NCI-H2029 (cell line): ENCODE results near the gene LANCL3.
"Not testable (repeated sequence)": the region's sequence is repeated elsewhere in the genome, so short reads cannot be mapped to it uniquely, and the experiment has no call there.

Experiments used
- DNase-seq: peaks from one replicate; lab custom pipeline; 2025; lab: John Stamatoyannopoulos, UW

The LANCL3 gene

DNA sequence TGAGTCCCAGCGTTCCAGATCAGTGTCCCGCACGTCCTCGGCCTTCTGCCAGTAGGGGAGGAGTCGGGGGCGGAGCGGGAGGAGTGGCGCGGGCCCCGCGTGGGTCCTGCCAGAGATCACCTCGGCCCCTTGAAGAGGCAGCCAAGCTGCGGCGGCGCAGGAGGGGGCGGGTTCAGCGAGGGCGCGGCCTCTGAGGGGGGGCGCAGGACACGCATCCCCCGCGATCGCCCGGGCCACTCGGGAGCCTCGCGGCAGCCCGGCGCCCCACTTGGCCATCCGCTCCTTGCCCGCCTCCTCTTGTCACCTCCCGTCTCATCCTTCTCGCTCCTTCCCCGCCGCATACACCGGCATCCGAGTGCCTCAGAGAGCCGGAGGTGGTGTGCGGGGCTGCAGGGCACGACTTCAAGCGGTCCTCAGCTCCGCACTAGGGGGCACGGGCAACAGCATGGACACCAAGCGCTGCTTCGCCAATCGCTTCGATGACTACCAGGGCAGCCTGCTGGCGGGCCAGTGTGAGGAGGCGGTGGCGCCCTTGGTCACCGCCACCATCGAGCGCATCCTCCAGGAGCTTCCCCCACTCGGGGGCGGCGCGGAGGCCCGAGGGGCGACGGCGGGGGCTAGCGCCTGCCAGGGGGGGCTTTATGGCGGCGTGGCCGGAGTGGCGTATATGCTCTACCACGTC lies at the start of gene LANCL3:
TSS of gene LANCL3 (plus strand) at position 236 of the 682 bp plus-strand sequence. CDS start at position 446, 210 bp downstream.
- not testable (repeated sequence) for DNase-seq

DNA sequence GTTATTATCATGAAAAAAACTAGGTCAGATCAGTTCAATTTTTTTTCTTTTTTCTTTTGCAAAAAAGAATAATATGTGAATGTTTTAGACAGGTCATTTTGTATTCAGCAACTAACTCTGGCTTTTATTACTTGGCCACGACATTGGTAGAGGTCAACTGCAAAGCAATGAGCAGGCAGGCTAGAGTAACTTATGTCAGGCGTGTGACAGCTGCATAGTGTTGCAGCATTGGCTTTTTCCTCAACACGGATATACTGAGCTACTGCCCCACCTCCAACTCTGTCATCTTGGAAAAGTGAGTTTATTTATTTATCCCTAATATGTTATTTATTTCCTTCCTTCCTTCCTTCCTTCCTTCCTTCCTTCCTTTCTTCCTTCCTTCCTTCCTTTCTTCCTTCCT lies 47.8 kb upstream of the LANCL3 start:
- not testable (repeated sequence) for DNase-seq

DNA sequence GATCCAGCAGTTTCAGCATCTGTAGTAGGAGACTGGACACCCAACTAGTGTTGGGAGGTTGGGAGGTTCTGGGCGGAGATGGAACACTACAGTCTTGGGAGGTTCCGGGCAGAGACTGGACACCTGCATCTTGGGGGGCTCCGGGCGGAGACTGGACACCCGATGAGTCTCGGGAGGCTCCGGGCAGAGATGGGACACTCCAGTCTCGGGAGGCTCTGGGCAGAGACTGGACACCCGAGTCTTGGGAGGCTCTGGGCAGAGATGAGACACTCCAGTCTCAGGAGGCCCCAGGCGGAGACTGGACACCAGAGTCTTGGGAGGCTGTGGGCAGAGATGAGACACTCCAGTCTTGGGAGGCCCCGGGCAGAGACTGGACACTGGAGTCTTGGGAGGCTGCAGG lies 29.5 kb upstream of the LANCL3 start:
- no peak for DNase-seq

DNA sequence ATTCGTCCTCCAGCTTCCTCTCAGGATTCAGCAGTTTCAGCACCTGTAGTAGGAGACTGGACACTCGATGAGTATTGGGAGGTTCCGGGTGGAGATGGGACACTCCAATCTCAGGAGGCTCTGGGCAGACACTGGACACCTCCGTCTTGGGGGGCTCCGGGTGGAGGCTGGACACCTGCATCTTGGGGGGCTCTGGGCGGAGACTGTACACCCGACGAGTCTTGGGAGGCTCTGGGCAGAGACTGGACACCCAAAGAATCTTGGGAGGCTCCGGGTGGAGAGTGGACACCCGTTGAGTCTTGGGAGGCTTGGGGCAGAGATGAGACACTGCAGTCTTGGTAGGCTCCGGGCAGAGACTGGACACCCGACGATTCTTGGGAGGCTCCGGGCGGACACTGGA lies 28.7 kb upstream of the LANCL3 start:
- no peak for DNase-seq

DNA sequence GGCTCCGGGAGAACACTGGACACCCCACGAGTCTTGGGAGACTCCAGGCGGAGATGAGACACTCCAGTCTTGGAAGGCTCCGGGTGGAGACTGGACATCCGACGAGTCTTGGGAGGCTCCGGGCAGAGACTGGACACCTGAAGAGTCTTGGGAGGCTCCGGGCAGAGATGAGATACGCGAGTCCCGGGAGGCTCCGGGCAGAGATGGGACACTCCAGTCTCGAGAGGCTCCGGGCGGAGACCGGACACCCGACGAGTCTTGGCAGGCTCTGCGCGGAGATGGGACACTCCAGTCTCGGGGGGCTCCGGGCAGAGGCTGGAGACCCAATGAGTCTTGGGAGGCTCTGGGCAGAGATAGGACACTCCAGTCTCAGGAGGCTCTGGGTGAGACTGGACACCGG lies 28.1 kb upstream of the LANCL3 start:
- no peak for DNase-seq

DNA sequence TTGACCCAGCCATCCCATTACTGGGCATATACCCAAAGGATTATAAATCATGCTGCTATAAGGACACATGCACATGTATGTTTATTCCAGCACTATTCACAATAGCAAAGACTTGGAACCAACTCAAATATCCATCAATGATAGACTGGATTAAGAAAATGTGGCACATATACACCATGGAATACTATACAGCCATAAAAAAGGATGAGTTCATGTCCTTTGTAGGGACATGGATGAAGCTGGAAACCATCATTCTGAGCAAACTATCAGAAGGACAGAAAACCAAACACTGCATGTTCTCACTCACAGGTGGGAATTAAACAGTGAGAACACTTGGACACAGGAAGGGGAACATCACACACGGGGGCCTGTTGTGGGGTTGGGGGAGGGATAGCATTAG lies 26.9 kb upstream of the LANCL3 start:
- not testable (repeated sequence) for DNase-seq

DNA sequence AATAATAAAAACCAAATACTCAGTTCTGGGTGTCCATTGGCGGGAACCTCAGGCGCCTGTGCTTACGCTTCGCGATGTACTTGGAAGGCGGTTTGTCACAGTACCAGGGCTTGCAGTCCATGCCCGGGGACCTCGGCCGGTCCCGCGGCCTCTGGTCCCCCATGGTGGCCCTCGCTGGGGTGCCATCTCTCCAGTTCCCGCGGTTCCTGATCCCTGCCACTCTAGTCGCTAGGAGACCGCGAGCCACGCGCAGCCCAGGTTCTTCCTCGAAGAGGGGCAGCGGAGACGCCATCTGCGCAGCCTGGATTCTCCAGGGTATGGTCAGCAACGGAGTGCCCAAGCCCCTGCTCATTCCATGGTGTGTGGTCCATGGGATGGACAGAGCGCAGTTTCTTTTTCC lies 26.4 kb upstream of the LANCL3 start:
- DNase-seq, result no peak

DNA sequence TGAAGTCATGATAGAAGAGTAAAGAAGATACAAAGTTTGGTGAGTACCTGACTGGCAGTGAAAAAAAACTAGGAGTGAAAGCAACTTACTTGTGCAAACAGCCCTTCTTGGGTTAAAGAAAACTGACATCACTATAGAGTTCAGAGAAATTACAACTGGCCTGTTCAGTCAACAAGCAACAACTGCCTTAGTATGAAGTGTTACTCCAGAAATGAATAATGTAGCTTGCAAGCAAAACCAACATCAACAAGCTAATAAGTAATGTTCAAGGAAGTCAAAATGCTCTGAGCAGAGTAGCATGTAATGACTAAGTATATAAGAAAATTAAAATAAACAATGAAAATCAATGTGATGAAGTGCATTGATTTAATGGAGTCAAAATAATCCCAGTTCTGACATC lies 21.8 kb upstream of the LANCL3 start:
- not testable (repeated sequence) for DNase-seq

DNA sequence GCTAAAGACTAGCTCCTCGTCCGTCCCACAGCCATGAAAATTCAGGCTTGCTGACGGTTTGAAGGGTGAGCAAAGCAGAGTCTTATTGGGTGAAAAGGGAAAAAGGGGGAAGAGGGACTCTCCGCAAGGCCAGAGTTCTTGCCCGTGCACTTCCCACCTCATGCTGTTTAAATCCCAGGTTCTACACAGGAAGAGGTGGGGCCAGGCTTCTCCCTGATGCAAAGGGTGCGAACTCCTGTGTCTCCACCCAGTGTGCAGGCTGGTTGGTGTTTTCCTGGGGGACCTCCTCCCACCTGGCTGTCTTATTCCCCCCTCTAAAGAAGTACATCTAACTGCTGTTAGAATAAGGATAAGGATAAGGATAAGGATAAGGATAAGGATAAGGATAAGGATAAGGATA lies 18.0 kb upstream of the LANCL3 start:
- no peak for DNase-seq

DNA sequence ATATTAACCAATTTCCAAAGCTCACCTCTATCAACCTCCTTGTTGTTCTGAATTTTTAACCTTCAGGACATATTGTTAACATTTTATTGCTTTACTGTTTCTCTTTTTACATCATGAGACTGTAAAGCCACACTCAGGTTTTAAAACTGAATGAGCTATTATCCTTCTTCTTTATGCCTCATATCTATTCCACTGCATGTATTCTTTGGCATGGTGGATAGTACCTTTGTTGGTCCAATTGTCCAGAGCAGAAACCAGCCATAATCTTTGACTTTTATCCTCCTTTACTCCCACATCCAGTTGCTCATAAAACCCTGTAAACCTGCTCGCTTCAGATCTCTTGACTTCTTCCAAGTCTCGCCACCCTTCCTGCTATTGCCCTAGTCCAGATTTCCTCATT lies 6.2 kb upstream of the LANCL3 start:
- not testable (repeated sequence) for DNase-seq

DNA sequence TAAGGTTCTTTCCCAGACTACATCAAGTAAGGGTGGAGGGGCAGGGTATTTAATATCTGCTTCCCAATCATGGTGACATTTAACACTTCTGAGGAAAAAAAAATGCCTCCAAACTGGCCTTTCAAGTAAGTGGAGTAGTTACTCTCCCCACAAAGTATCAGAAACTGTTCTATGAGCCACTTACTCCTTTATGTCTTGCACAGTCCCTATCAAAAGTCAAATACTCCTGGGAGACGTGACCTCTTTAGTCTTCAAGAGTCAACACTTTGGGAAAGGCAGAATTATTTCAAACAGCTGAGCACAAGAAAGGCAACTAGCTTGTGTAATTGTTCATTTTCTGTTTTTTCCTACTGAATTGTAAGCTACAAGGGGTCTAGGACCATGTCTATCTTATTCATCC lies 1.1 kb upstream of the LANCL3 start:
- not testable (repeated sequence) for DNase-seq

DNA sequence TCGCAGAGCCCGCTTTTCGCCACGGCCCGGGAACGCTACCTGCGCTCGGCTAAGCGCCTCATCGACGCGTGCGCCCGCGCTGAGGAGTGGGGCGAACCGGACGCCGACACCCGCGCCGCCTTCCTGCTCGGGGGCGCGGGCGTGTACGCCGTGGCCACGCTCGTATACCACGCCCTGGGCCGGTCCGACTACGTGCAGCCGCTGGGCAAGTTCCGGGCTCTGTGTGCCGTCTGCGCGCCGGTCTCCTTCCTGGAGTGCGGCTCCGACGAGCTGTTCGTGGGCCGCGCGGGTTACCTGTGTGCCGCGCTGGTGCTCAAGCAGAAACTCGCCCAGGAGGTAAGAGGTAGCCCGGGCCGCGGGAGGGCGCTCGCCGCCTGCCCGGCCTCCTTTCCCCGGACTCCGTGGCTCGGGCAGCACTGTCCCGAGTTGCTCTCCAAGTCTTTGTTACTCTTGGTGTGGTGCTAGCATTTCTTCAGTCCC lies 687 bp downstream of the LANCL3 start:
- peak; percentile 14 for DNase-seq

DNA sequence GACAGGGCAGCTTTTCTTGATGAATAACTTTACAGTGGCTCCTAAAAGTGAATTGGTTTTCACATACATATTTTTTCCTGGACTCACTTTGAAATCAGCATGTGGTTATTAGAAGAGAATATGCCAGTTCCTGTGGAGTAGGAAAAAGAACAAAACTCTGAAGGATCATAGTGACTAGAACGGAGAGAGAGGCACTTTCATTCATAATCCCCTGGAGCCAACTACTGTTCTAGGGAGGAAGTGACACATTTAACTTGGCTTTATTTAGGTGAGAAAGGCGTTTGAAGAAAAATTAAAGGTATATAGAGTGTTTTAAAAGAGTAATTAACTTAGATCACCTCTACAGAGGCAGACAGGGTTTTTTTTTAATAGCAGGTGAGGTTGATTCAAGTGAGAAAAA lies 1.7 kb downstream of the LANCL3 start:
- not testable (repeated sequence) for DNase-seq

DNA sequence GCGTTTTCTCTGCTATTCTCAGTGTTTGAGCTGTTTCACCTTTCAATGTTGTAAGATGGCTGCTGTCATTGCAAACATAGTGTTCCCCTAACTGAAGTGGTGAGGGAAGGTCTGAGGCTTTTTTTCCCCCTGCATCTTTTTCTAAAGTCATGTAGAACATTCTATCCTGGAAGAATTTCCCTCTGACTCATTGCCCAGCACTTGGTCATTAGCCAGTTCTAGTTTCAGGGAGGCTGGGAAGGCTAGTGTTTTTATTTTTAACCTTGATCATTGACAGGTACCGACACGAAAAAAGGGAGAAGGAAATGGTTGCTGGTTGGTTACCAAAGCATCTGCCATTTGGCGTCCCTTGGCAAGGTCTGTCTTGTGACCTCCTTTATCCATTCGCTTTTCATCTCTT lies 6.6 kb downstream of the LANCL3 start:
- DNase-seq, result no peak

DNA sequence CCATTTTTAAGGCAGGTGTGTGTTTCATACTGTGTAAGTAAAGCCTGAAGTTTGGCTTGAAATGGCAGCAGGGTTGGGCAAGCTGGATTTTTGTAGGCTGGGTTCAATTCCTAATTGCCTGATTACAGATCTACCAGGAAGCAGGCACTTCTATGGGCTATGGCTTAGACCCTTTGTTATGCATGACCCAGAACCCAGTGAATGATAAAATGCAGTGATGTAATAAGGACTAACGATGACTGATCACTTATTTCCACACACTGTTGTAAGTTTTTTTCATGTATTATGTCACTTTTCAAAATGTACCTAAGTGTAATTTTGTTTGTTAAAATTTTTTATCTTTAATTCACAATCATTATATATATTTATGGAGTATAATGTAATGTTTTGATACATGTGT lies 8.6 kb downstream of the LANCL3 start:
- no peak for DNase-seq

DNA sequence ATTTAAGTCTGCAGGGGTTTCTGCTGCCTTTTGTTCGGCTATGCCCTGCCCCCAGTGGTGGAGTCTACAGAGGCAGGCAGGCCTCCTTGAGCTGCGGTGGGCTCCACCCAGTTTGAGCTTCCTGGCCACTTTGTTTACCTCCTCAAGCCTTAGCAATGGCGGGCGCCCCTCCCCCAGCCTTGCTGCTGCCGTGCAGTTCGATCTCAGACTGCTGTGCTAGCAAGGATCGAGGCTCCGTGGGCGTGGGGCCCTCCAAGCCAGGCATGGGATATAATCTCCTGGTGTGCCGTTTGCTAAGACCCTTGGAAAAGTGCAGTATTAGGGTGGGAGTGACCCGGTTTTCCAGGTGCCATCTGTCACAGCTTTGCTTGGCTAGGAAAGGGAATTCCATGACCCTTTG lies 15.9 kb downstream of the LANCL3 start:
- DNase-seq, result not testable (repeated sequence)

DNA sequence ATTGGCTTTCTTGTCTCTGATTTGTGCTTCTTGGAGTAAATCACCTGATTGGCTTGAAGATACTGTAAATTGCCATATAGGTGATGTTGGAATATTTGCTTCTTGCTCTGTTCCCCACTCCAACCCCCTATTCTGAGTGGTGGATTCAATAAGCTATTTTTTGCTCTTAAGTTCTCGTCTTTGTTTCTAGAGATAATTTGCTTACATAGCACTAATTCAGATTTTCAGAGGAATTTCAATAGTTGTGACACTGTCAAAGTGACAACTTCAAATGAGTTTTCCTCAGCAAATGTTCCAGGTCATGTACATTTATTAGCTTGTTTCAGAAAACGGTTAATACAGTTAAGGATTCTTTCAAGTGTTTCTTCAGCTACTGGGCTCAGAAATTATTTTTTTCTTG lies 18.6 kb downstream of the LANCL3 start:
- no peak for DNase-seq

DNA sequence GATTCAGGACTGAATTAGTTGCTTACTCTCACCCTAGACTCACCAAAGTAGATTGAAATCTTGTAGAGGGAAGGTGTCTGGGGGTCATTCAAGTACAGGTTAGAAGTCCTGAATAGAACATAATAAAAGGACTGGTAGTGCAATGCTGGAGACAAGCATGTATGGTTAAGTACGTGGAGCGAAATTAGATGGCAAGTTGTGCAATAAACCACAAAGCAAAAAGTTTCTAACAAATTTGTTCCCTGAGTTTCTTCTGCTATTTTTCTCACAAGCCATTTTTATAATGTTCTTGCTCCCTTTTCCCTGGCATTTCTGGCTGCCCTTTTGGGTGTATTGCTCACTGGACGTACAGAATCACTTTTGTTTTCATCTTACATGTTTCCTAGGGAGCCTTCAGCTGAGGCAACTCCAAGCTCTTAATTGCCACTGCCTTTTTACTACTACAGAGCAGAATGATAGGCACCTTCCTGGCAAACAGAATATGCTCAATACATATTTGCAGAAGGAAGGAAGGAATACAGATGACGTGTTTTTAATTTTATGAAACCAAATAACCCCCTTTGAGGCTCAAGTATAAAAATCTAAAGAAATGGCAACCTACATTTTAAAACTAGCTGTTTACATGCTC lies 23.4 kb downstream of the LANCL3 start:
- no peak for DNase-seq

DNA sequence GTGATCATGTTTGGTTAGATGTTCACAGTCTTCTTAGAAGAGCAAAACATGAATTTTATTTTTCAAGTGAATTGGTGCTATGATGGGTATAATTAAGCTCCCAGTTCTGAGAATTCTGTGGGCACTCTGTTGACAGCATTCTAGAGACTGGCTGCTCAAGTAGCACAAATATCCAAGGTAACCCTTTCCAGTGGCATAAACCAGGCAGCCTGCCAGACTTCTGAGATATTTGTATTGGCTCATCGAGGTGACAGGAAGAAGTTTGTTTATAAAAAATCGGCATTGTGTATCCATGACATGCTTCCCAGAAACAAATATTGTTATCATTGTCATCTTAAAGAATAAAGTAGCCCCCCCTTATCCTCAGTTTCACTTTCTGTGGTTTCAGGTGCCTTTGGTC lies 28.3 kb downstream of the LANCL3 start:
- DNase-seq, result peak; percentile 66

DNA sequence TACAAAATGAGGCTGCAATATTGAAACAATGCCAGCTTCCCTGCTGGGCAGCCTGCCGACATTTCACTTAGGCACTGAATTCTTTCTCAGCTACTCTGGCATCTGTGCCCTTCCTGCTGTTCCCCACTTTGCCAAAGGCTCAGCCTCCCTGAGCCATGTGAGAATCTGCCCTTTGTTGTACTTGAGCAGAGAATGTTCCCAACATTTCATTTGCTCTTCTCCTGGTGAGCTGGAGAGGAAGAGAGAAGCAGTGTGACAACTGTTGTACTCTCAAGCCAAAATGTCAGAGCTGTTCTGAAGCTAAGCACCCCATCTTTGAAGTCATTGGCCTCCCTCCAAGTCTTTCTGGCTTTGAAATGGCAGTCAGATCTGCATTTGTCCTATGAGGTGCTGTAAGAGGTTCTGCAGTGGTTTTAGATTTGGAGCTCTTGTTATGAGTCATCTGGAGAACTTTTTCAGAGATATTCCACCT lies 32.5 kb downstream of the LANCL3 start:
- no peak for DNase-seq

DNA sequence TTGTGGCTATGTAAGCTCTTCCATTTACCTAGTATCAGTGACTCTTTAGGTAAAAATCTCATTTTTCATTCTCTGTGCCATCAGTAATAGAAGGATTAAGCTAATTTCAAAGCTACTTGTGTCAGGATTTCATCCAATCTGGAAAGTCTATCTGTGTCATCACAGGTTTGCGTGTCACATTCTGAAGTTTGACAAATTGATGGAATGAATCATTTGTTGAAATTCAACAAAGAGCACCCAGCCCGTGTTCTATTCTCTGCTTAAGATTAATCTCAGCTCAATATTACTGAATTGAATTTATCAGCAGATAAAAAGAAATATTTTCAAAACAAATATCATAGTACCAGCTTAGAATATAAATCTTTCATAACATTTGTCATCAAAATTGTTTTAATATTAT lies 35.8 kb downstream of the LANCL3 start:
- DNase-seq, result no peak

DNA sequence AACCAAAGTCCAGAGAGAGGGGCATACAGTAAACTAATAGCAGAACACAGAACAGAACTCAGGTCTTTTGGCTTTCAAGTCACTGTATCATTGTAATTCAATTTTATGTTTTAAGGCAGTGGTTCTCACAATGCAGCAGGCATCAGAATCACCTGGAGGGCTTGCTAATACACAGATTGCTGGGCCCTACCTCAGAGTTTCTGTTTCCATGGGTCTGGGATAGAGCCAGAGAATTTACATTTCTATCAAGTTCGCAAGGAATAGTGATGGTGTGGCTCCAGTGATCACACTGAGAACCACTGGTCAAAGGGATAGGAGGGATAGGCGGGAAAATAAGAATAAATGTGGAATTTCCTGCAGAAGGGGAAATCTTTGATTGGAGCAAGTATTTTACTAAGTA lies 36.7 kb downstream of the LANCL3 start:
- no peak for DNase-seq

DNA sequence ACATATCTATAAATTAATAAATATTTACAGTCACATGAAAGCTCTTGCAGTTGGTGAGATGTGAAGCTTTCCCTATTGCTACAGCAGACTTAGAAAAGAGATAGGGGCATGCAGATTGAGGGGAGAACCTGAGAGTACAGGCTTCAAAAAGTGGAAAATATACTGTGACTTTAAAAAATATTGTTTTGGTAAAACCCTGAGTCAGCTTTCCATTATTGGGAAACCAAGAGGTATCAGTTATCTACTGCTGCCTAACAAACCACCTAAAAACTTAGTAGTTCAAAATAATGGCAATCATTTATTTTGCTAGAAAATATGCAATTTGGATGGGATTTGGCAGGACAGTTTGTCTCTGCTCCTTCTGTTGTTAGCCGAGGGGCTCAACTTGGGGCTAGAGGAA lies 38.3 kb downstream of the LANCL3 start:
- no peak for DNase-seq

DNA sequence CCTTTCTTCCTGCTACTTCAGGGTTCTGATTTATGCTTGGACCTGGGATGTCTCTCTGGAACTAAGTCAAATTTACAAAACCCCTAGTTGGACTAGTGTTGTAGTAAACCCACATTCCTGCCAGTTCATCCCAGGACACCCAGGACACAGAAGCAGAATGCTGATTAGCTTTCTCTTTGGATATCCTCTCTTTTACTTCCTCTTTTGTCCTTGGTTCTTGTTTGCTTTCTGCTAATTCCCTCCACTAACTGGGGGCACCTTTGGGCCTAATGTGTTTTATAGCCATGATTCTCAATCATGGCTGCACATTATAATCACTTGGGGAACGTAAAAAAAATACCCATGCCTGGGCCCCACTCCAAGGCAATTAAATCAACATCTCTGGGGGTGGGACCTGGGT lies 42.5 kb downstream of the LANCL3 start:
- no peak for DNase-seq
